ENCODE data around the gene SLC25A11. TPM values are rescaled to one million over a fixed set of nuclear protein-coding genes. Genes with fewer than 3 reads are reported as not detected.

SLC25A11 gene
- total and polyA plus RNA-seq, 2 donors (not counting 1 experiment from before 2014, with no cell fraction given) = 29.2 to 59.3 TPM

DNA sequence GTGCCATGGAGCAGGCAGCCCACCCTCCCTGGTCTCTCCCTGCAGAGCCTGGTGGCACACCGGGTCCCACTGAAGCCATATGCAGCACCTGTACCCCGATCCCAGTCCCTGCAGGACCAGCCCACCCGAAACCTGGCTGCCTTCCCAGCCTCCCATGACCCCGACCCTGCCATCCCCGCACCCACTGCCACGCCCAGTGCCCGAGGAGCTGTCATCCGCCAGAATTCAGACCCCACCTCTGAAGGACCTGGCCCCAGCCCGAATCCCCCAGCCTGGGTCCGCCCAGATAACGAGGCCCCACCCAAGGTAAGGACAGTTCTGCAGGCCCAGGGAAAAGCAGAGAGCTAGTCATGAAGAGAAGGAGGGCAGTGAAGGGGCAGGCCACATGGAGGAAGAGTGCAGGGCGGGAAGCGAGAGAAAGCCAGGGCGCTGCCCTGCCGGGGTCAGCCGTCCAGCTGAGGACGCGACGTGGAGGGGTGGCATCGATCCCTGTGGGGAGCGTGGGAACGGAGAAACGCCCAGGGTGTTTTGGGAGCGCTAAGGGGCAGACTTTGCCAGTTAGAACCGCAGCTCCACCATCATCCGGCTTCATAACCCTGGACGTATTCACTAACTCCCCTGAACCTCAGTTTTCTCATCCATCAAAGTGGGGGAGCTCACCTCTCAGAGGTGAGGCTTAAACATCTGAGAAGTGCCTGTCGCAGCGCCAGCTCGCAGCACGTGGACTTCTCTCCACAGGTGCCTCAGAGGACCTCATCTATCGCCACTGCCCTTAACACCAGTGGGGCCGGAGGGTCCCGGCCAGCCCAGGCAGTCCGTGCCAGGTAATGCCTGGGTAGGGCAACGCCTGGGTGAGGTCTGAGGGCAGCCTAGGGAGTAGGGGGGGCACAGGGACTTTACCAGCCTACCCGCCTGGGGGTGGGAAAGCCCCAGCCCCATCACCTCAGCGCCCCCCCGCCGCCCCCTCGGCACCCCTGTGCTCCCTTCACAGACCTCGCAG is 48.1 kb downstream of the SLC25A11 start:
- TF ChIP-seq, protein P1, sequence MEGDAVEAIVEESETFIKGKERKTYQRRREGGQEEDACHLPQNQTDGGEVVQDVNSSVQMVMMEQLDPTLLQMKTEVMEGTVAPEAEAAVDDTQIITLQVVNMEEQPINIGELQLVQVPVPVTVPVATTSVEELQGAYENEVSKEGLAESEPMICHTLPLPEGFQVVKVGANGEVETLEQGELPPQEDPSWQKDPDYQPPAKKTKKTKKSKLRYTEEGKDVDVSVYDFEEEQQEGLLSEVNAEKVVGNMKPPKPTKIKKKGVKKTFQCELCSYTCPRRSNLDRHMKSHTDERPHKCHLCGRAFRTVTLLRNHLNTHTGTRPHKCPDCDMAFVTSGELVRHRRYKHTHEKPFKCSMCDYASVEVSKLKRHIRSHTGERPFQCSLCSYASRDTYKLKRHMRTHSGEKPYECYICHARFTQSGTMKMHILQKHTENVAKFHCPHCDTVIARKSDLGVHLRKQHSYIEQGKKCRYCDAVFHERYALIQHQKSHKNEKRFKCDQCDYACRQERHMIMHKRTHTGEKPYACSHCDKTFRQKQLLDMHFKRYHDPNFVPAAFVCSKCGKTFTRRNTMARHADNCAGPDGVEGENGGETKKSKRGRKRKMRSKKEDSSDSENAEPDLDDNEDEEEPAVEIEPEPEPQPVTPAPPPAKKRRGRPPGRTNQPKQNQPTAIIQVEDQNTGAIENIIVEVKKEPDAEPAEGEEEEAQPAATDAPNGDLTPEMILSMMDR (conservative IDR thresholded peaks at IDR 0.05 in 1 of 2, IDR thresholded peaks at IDR 0.05 in 1 of 2; ENCODE audit: low read depth in 1 of 2, low read length in 2 of 2) = no peak
- no peak for TF ChIP-seq EZH2 (IDR thresholded peaks at IDR 0.05; ENCODE audit: low read length, missing control alignments)
- H3K36me3 ChIP-seq (ENCODE audit: control insufficient read depth, insufficient read depth, low read length) = peaks cover 34% of the 10 kb centered on the region
- H3K27me3 ChIP-seq (ENCODE audit: control insufficient read depth, insufficient read depth, low read length) = no peaks in the 10 kb centered on the region
- H4K20me1 ChIP-seq (ENCODE audit: control insufficient read depth, extremely low read depth, insufficient read depth, low read length) = no peaks in the 10 kb centered on the region
- H3K9ac ChIP-seq (ENCODE audit: insufficient read depth, low read length) = no peak overlapping the region
- no peak overlapping the region for H3K4me3 ChIP-seq (replicated peaks in 1 of 4; ENCODE audit: control extremely low read depth in 1 of 4, insufficient read depth in 1 of 4, low read depth in 3 of 4, low read length in 4 of 4)
- H3K4me1 ChIP-seq (ENCODE audit: control insufficient read depth, extremely low read depth, insufficient read depth, low read length) = no peaks in the 10 kb centered on the region
- no peak overlapping the region for H2AFZ ChIP-seq (ENCODE audit: low read length)
- DNase-seq (ENCODE audit: low read depth in 2 of 2) = no peak
- H3K4me2 ChIP-seq (ENCODE audit: extremely low read depth, insufficient read depth, low read length) = no peak overlapping the region
- no peak overlapping the region for H3K27ac ChIP-seq (ENCODE audit: insufficient read depth, low read length)
- H3K9me3 ChIP-seq (ENCODE audit: control insufficient read depth, insufficient read depth, low read depth, low read length) = no peaks in the 10 kb centered on the region
- no peaks in the 10 kb centered on the region for H3K79me2 ChIP-seq (ENCODE audit: control insufficient read depth, insufficient read depth, low read length)

DNA sequence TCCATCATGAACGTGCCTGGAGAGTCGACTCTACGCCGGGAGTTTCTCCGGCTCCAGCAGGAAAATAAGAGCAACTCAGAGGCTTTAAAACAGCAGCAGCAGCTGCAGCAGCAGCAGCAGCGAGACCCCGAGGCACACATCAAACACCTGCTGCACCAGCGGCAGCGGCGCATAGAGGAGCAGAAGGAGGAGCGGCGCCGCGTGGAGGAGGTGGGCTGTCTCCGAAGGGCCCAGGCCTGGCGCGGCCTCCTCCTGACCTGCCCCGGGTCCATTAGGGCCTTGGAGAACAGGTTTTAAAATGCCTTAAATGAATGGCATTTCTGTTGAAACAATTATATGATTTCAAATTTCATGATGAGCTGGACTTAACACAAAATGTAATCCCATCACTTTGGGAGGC is 52.3 kb downstream of the SLC25A11 start:
- Histone ChIP-seq H3K79me2 (ENCODE audit: control insufficient read depth, insufficient read depth, low read length) (no peaks in the 10 kb centered on the region), H3K27ac (ENCODE audit: insufficient read depth, low read length) (no peak overlapping the region), H3K9me3 (ENCODE audit: control insufficient read depth, insufficient read depth, low read depth, low read length) (no peaks in the 10 kb centered on the region), H4K20me1 (ENCODE audit: control insufficient read depth, extremely low read depth, insufficient read depth, low read length) (no peaks in the 10 kb centered on the region), H2AFZ (ENCODE audit: low read length) (no peak overlapping the region), H3K27me3 (ENCODE audit: control insufficient read depth, insufficient read depth, low read length) (no peaks in the 10 kb centered on the region), H3K4me2 (ENCODE audit: extremely low read depth, insufficient read depth, low read length) (no peak overlapping the region), H3K4me1 (ENCODE audit: control insufficient read depth, extremely low read depth, insufficient read depth, low read length) (no peaks in the 10 kb centered on the region), H3K36me3 (ENCODE audit: control insufficient read depth, insufficient read depth, low read length) (peaks cover 38% of the 10 kb centered on the region), H3K4me3 (replicated peaks in 1 of 4; ENCODE audit: control extremely low read depth in 1 of 4, insufficient read depth in 1 of 4, low read depth in 3 of 4, low read length in 4 of 4) (no peak overlapping the region), H3K9ac (ENCODE audit: insufficient read depth, low read length) (no peak overlapping the region)
- TF ChIP-seq, protein P1 (conservative IDR thresholded peaks at IDR 0.05 in 1 of 2, IDR thresholded peaks at IDR 0.05 in 1 of 2; ENCODE audit: low read depth in 1 of 2, low read length in 2 of 2) = no peak
- DNase-seq (ENCODE audit: low read depth in 2 of 2) = no peak

Other genes starting within 250 kb of the SLC25A11 start
- gene PELP1, start 235.9 kb downstream of the SLC25A11 start, total RNA-seq = 16.0 and 16.4 TPM in 2 replicates
- gene PELP1, start 235.9 kb downstream of the SLC25A11 start, polyA plus RNA-seq = 8.6 and 13.1 TPM in 2 replicates
- 2.8 and 3.3 TPM in 2 replicates for gene ARRB2, start 229.4 kb downstream of the SLC25A11 start, total RNA-seq
- gene ARRB2, start 229.4 kb downstream of the SLC25A11 start, polyA plus RNA-seq = 4.6 and 8.3 TPM in 2 replicates
- 9.2 and 10.8 TPM in 2 replicates for gene MED11, start 208.6 kb downstream of the SLC25A11 start, total RNA-seq
- gene MED11, start 208.6 kb downstream of the SLC25A11 start, polyA plus RNA-seq = 29.1 and 29.6 TPM in 2 replicates
- under 0.01 and 0.51 TPM in 2 replicates for gene ZMYND15, start 200.2 kb downstream of the SLC25A11 start, total RNA-seq
- 0.05 and 0.11 TPM in 2 replicates for gene ZMYND15, start 200.2 kb downstream of the SLC25A11 start, polyA plus RNA-seq
- gene CXCL16, start 200.1 kb downstream of the SLC25A11 start, total RNA-seq = 0.83 and 4.1 TPM in 2 replicates
- 2.0 and 2.4 TPM in 2 replicates for gene CXCL16, start 200.1 kb downstream of the SLC25A11 start, polyA plus RNA-seq
- not detected in 2 replicates for gene TM4SF5, start 168.2 kb downstream of the SLC25A11 start, total RNA-seq
- not detected in 2 replicates for gene TM4SF5, start 168.2 kb downstream of the SLC25A11 start, polyA plus RNA-seq
- gene VMO1, start 153.7 kb downstream of the SLC25A11 start, total RNA-seq = 0.33 and 1.5 TPM in 2 replicates
- 0.40 TPM in 1 of 2 replicates, not detected in the other for gene VMO1, start 153.7 kb downstream of the SLC25A11 start, polyA plus RNA-seq
- gene GLTPD2, start 151.1 kb downstream of the SLC25A11 start, total RNA-seq = not detected in 2 replicates
- gene GLTPD2, start 151.1 kb downstream of the SLC25A11 start, polyA plus RNA-seq = not detected in 2 replicates
- gene PSMB6, start 143.9 kb downstream of the SLC25A11 start, total RNA-seq = 110 and 163 TPM in 2 replicates
- 184 and 272 TPM in 2 replicates for gene PSMB6, start 143.9 kb downstream of the SLC25A11 start, polyA plus RNA-seq
- gene PLD2, start 132.9 kb downstream of the SLC25A11 start, total RNA-seq = 13.6 and 14.9 TPM in 2 replicates
- gene PLD2, start 132.9 kb downstream of the SLC25A11 start, polyA plus RNA-seq = 12.7 and 14.3 TPM in 2 replicates
- gene MINK1, start 106.7 kb downstream of the SLC25A11 start, total RNA-seq = 15.9 and 28.6 TPM in 2 replicates
- 27.2 and 35.6 TPM in 2 replicates for gene MINK1, start 106.7 kb downstream of the SLC25A11 start, polyA plus RNA-seq
- gene C17orf107, start 40.5 kb downstream of the SLC25A11 start, total RNA-seq = 1.8 and 2.3 TPM in 2 replicates
- gene C17orf107, start 40.5 kb downstream of the SLC25A11 start, polyA plus RNA-seq = 0.34 and 0.67 TPM in 2 replicates
- 0.51 and 0.66 TPM in 2 replicates for gene CHRNE, start 36.9 kb downstream of the SLC25A11 start, total RNA-seq
- gene CHRNE, start 36.9 kb downstream of the SLC25A11 start, polyA plus RNA-seq = 0.19 and 0.23 TPM in 2 replicates
- gene GP1BA, start 7.8 kb downstream of the SLC25A11 start, total RNA-seq = not detected in 2 replicates
- not detected in 2 replicates for gene GP1BA, start 7.8 kb downstream of the SLC25A11 start, polyA plus RNA-seq
- 13.6 and 22.8 TPM in 2 replicates for gene RNF167, start 222 bp upstream of the SLC25A11 start, total RNA-seq
- 52.6 and 83.5 TPM in 2 replicates for gene RNF167, start 222 bp upstream of the SLC25A11 start, polyA plus RNA-seq
- 258 and 422 TPM in 2 replicates for gene PFN1, start 8.5 kb upstream of the SLC25A11 start, total RNA-seq
- 870 and 1,199 TPM in 2 replicates for gene PFN1, start 8.5 kb upstream of the SLC25A11 start, polyA plus RNA-seq
- gene ENO3, start 11.1 kb upstream of the SLC25A11 start, total RNA-seq = 1.8 and 4.3 TPM in 2 replicates
- 2.0 and 2.3 TPM in 2 replicates for gene ENO3, start 11.1 kb upstream of the SLC25A11 start, polyA plus RNA-seq
- 42.9 and 62.8 TPM in 2 replicates for gene SPAG7, start 27.8 kb upstream of the SLC25A11 start, total RNA-seq
- 80.8 and 83.0 TPM in 2 replicates for gene SPAG7, start 27.8 kb upstream of the SLC25A11 start, polyA plus RNA-seq
- gene CAMTA2, start 47.6 kb upstream of the SLC25A11 start, total RNA-seq = 8.5 and 18.3 TPM in 2 replicates
- 12.4 and 16.1 TPM in 2 replicates for gene CAMTA2, start 47.6 kb upstream of the SLC25A11 start, polyA plus RNA-seq
- 0.26 and 0.33 TPM in 2 replicates for gene INCA1, start 57.5 kb upstream of the SLC25A11 start, total RNA-seq
- gene INCA1, start 57.5 kb upstream of the SLC25A11 start, polyA plus RNA-seq = 0.28 and 0.38 TPM in 2 replicates
- gene KIF1C, start 57.9 kb upstream of the SLC25A11 start, total RNA-seq = 52.4 and 86.0 TPM in 2 replicates
- gene KIF1C, start 57.9 kb upstream of the SLC25A11 start, polyA plus RNA-seq = 68.1 and 70.5 TPM in 2 replicates
- gene SLC52A1, start 95.4 kb upstream of the SLC25A11 start, total RNA-seq = 0.26 and 0.66 TPM in 2 replicates
- gene SLC52A1, start 95.4 kb upstream of the SLC25A11 start, polyA plus RNA-seq = not detected in 2 replicates
- 2.1 and 3.1 TPM in 2 replicates for gene ZFP3, start 138.4 kb upstream of the SLC25A11 start, total RNA-seq
- 2.2 and 2.6 TPM in 2 replicates for gene ZFP3, start 138.4 kb upstream of the SLC25A11 start, polyA plus RNA-seq
- gene ZNF232, start 171.8 kb upstream of the SLC25A11 start, total RNA-seq = 7.2 and 7.3 TPM in 2 replicates
- gene ZNF232, start 171.8 kb upstream of the SLC25A11 start, polyA plus RNA-seq = 4.2 and 4.6 TPM in 2 replicates
- gene USP6, start 176.0 kb upstream of the SLC25A11 start, total RNA-seq = not detected in 2 replicates
- 0.01 TPM in 1 of 2 replicates, not detected in the other for gene USP6, start 176.0 kb upstream of the SLC25A11 start, polyA plus RNA-seq

All from fibroblast of lung (primary cell).